Fibroblast of pulmonary artery (primary cell): ENCODE results near the gene SCAMP4.
A peak's percentile ranks its signal among the peaks of the same experiment; 100 is the strongest.

ENCODE experiments used
- DNase-seq: peaks from one replicate; pipeline ENCODE4 v3.0.0-alpha.2; 2010; ENCODE audit warnings: low read depth
- H3K4me3 ChIP-seq: replicated peaks from 2 replicates; pipeline ENCODE4 v1.5.1; 2011; ENCODE audit warnings: low read depth, mild to moderate bottlenecking, control low read depth, low read length, moderate library complexity
- CTCF ChIP-seq: IDR thresholded peaks from 2 replicates; pipeline ENCODE4 v1.5.1; 2011; ENCODE audit warnings: mild to moderate bottlenecking, control low read depth, low read length, inconsistent platforms; ENCODE audit errors: missing control alignments

The SCAMP4 gene

DNA sequence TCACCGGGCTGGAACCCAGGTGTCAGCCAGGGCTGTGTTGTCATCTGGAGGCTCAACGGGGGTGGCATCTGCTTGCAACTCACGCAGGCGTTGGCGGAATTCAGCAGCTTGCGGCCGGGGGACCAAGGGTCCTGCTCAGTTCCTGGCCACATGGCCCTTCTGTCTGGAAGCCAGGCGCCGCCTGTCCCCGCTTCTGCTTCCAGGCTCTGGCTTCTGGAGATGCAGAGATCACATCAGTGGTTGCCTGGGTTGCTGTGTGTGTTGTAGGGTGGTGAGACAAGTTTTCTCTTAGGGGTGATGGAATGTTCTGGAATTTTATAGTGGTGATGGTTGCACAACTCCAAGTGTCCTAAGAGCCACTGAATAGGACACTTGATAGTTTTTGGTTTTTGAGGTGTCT, 5.0 kb downstream of the SCAMP4 start:
- peak; percentile 29 for DNase-seq
- TF ChIP-seq CTCF, result no peak
- H3K4me3 ChIP-seq, result no peak overlapping the region

DNA sequence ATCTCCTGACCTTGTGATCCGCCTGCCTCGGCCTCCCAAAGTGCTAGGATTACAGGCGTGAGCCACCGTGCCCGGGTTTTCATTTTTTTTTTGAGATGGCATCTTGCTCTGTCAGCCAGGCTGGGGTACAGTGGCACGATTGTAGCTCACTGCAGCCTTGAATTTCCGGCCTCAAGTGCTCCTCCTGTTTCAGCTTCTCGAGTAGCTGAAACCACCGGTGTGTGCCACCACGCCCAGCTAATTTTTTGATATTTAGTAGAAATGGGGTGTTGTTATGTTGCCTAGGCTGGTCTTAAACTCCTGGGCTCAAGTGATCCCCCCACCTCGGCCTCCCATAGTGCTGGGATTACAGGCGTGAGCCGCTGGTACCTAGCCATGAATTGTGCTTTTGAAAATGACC, 5.9 kb downstream of the SCAMP4 start:
- TF ChIP-seq CTCF, result no peak
- DNase-seq, result no peak
- no peak overlapping the region for H3K4me3 ChIP-seq

DNA sequence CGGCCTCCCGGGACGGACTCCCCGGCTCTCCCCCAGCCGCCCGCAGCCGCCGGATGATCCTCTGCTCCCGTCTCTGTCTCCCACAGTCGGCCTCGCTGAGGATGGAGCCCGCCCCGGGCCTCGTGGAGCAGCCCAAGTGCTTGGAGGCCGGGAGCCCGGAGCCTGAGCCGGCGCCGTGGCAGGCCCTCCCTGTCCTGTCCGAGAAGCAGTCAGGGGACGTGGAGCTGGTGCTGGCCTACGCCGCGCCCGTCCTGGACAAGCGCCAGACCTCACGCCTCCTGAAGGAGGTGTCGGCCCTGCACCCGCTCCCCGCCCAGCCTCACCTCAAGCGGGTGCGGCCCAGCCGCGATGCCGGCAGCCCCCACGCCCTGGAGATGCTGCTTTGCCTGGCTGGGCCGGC, 6.8 kb downstream of the SCAMP4 start:
- no peak for TF ChIP-seq CTCF
- H3K4me3 ChIP-seq, result no peak overlapping the region
- no peak for DNase-seq

- no peak for DNase-seq
- no peak overlapping the region for H3K4me3 ChIP-seq
- TF ChIP-seq CTCF, result no peak
Observed at GRCh38 chr19:1912760-1913505, 7.7 kb downstream of the SCAMP4 start.

GRCh38 chr19:1913781-1914577, 8.8 kb downstream of the SCAMP4 start:
- H3K4me3 ChIP-seq, result no peak overlapping the region
- DNase-seq, result no peak
- TF ChIP-seq CTCF, result no peak

GRCh38 chr19:1914826-1915341, 9.7 kb downstream of the SCAMP4 start:
- H3K4me3 ChIP-seq, result no peak overlapping the region
- DNase-seq, result no peak
- no peak for TF ChIP-seq CTCF
